Right renal pelvis (tissue), 4 donors: ENCODE data around the gene HEPACAM2. TPM values are rescaled to one million over a fixed set of nuclear protein-coding genes. Genes with fewer than 3 reads are reported as not detected.

ENCODE experiments used
- DNase-seq, 4 donors: peaks; one replicate each; pipeline ENCODE4 v3.0.0-alpha.2; 2013; ENCODE audit warnings: low read depth in 4 of 4, low spot score in 3 of 4, missing footprints in 1 of 4
- polyA plus RNA-seq, 4 donors: library from polyadenylated mRNA; unstranded; fragments of 120-200 nt; gene quantifications; one replicate each; pipeline ENCODE4 v1.2.1, GENCODE V29; 2013; ENCODE audit not compliant: insufficient read length in 4 of 4

The HEPACAM2 gene
- polyA plus RNA-seq, 4 donors, result 5.1 to 6.8 (median 6.2) TPM

- no peak for DNase-seq
Observed at GRCh38 chr7:93148727-93149126, 77.5 kb downstream of the HEPACAM2 start.

- no peak for DNase-seq
Observed at GRCh38 chr7:93148144-93148543, 78.1 kb downstream of the HEPACAM2 start, which contains the start of gene SAMD9L. TSS of gene SAMD9L (minus strand) at chr7:93148385. CDS start at chr7:93135971, 12,414 bp downstream.

- no peak for DNase-seq
Observed at GRCh38 chr7:93147363-93147762, 78.9 kb downstream of the HEPACAM2 start.

- DNase-seq, result no peak
Observed at GRCh38 chr7:93146472-93147141, 79.7 kb downstream of the HEPACAM2 start.

- DNase-seq, result no peak
Observed at GRCh38 chr7:93146036-93146435, 80.2 kb downstream of the HEPACAM2 start.

- no peak for DNase-seq
Observed at GRCh38 chr7:93145354-93145753, 80.9 kb downstream of the HEPACAM2 start.

GRCh38 chr7:93142127-93142526, 84.1 kb downstream of the HEPACAM2 start:
- DNase-seq, result no peak

GRCh38 chr7:93140582-93141191, 85.6 kb downstream of the HEPACAM2 start:
- DNase-seq, result no peak

- no peak for DNase-seq
Observed at GRCh38 chr7:93138576-93138975, 87.7 kb downstream of the HEPACAM2 start.

Other genes with a start within 250 kb of the HEPACAM2 start
- gene SAMD9, start 108.5 kb downstream of the HEPACAM2 start, polyA plus RNA-seq, result 1 to 10 TPM; 4.5 to 7.1 (median 6.6) TPM
- gene SAMD9L, start 78.1 kb downstream of the HEPACAM2 start, polyA plus RNA-seq, result 1 to 10 TPM; 3.3 to 5.3 (median 3.6) TPM
- gene VPS50, start 5.9 kb upstream of the HEPACAM2 start, polyA plus RNA-seq, result 10 to 100 TPM; 27.9 to 34.3 (median 33.7) TPM